ENCODE measurements around the gene FAM53C. TPM values are rescaled to one million over a fixed set of nuclear protein-coding genes. Genes with fewer than 3 reads are reported as not detected.

FAM53C gene
- total and polyA plus RNA-seq, 2 experiments from 2014 or later, result 26.7 to 26.8 TPM

- no peaks in the 10 kb centered on the region for H3K36me3 ChIP-seq (ENCODE audit: low read depth)
- H4K20me1 ChIP-seq (ENCODE audit: insufficient read depth), result no peaks in the 10 kb centered on the region
- peak overlapping the region; percentile 96 for H3K9ac ChIP-seq
- no peaks in the 10 kb centered on the region for H3K9me3 ChIP-seq (ENCODE audit: low read depth)
- peak overlapping the region; percentile 90 for H3K4me3 ChIP-seq
- 1% methylated on average over 10 to 11 of the region's 11 CpGs for WGBS, 2 experiments (ENCODE audit: low coverage in 1 of 2, low lambda C conversion rate in 2 of 2, missing lambda C conversion rate in 2 of 2)
- peak overlapping the region; percentile 96 for H3K4me2 ChIP-seq (ENCODE audit: unreplicated experiment)
- peaks cover 45% of the 10 kb centered on the region for H3K4me1 ChIP-seq (ENCODE audit: insufficient read depth)
- no peaks in the 10 kb centered on the region for H3K9me2 ChIP-seq (ENCODE audit: insufficient read depth)
- H2AFZ ChIP-seq, result peak overlapping the region; percentile 78
- H3K27ac ChIP-seq, result peak overlapping the region; percentile 77
- in situ Hi-C loops (cut with MboI), result no loop called here
- H3K27me3 ChIP-seq (replicated peaks; ENCODE audit: insufficient read depth), result no peaks in the 10 kb centered on the region
- peaks cover 66% of the 10 kb centered on the region for H3F3A ChIP-seq (ENCODE audit: insufficient read depth)
- DNase-seq, result peak; percentile 72
- peaks cover 56% of the 10 kb centered on the region for H3K79me2 ChIP-seq (ENCODE audit: insufficient read depth)
- no peak for TF ChIP-seq EZH2 (IDR thresholded peaks at IDR 0.05; ENCODE audit: insufficient read depth, poor library complexity, severe bottlenecking)
- no peak for TF ChIP-seq EZH2phosphoT487 (IDR thresholded peaks at IDR 0.05; ENCODE audit: insufficient read depth, low read depth)
Observed at GRCh38 chr5:138353560-138354080, 15.6 kb downstream of the FAM53C start.

- Histone ChIP-seq H3F3A (ENCODE audit: insufficient read depth) (peaks cover 59% of the 10 kb centered on the region), H3K9me3 (ENCODE audit: low read depth) (no peaks in the 10 kb centered on the region), H4K20me1 (ENCODE audit: insufficient read depth) (0 out of 2 replicates have a peak, but pooled peaks cover 3% of the 10 kb centered on the region), H2AFZ (no peak overlapping the region), H3K4me2 (ENCODE audit: unreplicated experiment) (peak overlapping the region; percentile 96), H3K9ac (peak overlapping the region; percentile 96), H3K79me2 (ENCODE audit: insufficient read depth) (peaks cover 63% of the 10 kb centered on the region), H3K4me1 (ENCODE audit: insufficient read depth) (peaks cover 44% of the 10 kb centered on the region), H3K9me2 (ENCODE audit: insufficient read depth) (no peaks in the 10 kb centered on the region), H3K4me3 (peak overlapping the region; percentile 90), H3K27me3 (replicated peaks; ENCODE audit: insufficient read depth) (no peaks in the 10 kb centered on the region), H3K27ac (peak overlapping the region; percentile 77), H3K36me3 (ENCODE audit: low read depth) (no peaks in the 10 kb centered on the region)
- DNase-seq, result no peak
- TF ChIP-seq EZH2 (IDR thresholded peaks at IDR 0.05; ENCODE audit: insufficient read depth, poor library complexity, severe bottlenecking) (no peak), EZH2phosphoT487 (IDR thresholded peaks at IDR 0.05; ENCODE audit: insufficient read depth, low read depth) (no peak)
- in situ Hi-C loops (cut with MboI), result no loop called here
- 0 to 5% methylated on average over 5 of the region's 5 CpGs for WGBS, 2 experiments (ENCODE audit: low coverage in 1 of 2, low lambda C conversion rate in 2 of 2, missing lambda C conversion rate in 2 of 2)
Observed at GRCh38 chr5:138354387-138354786, 16.3 kb downstream of the FAM53C start.

GRCh38 chr5:138354926-138355378 lies 16.9 kb downstream of the FAM53C start:
- peak overlapping the region; percentile 96 for H3K9ac ChIP-seq

GRCh38 chr5:138359621-138360020 lies 21.6 kb downstream of the FAM53C start:
- Histone ChIP-seq H3F3A (ENCODE audit: insufficient read depth) (peaks cover 17% of the 10 kb centered on the region), H3K36me3 (ENCODE audit: low read depth) (no peaks in the 10 kb centered on the region), H3K9ac (no peak overlapping the region), H3K4me3 (no peak overlapping the region), H2AFZ (no peak overlapping the region), H3K9me2 (ENCODE audit: insufficient read depth) (no peaks in the 10 kb centered on the region), H3K4me2 (ENCODE audit: unreplicated experiment) (no peak overlapping the region), H3K27me3 (replicated peaks; ENCODE audit: insufficient read depth) (no peaks in the 10 kb centered on the region), H3K4me1 (ENCODE audit: insufficient read depth) (peaks cover 13% of the 10 kb centered on the region), H3K79me2 (ENCODE audit: insufficient read depth) (peaks cover 100% of the 10 kb centered on the region), H3K9me3 (ENCODE audit: low read depth) (no peaks in the 10 kb centered on the region), H4K20me1 (ENCODE audit: insufficient read depth) (0 out of 2 replicates have a peak, but pooled peaks cover 3% of the 10 kb centered on the region), H3K27ac (no peak overlapping the region)
- 84 to 87% methylated on average over 3 of the region's 3 CpGs for WGBS, 2 experiments (ENCODE audit: low coverage in 1 of 2, low lambda C conversion rate in 2 of 2, missing lambda C conversion rate in 2 of 2)
- no peak for DNase-seq
- in situ Hi-C loops (cut with MboI), result no loop called here
- no peak for TF ChIP-seq EZH2phosphoT487 (IDR thresholded peaks at IDR 0.05; ENCODE audit: insufficient read depth, low read depth)
- no peak for TF ChIP-seq EZH2 (IDR thresholded peaks at IDR 0.05; ENCODE audit: insufficient read depth, poor library complexity, severe bottlenecking)

More at GRCh38 chr5:138354926-138355378, 16.9 kb downstream of the FAM53C start:
- no peak for TF ChIP-seq EZH2phosphoT487 (IDR thresholded peaks at IDR 0.05; ENCODE audit: insufficient read depth, low read depth)
- TF ChIP-seq EZH2 (IDR thresholded peaks at IDR 0.05; ENCODE audit: insufficient read depth, poor library complexity, severe bottlenecking), result no peak
- Histone ChIP-seq H3K36me3 (ENCODE audit: low read depth) (no peaks in the 10 kb centered on the region), H3F3A (ENCODE audit: insufficient read depth) (peaks cover 54% of the 10 kb centered on the region), H3K79me2 (ENCODE audit: insufficient read depth) (peaks cover 69% of the 10 kb centered on the region), H3K27me3 (replicated peaks; ENCODE audit: insufficient read depth) (no peaks in the 10 kb centered on the region), H3K27ac (peak overlapping the region; percentile 77), H3K9me2 (ENCODE audit: insufficient read depth) (no peaks in the 10 kb centered on the region), H4K20me1 (ENCODE audit: insufficient read depth) (0 out of 2 replicates have a peak, but pooled peaks cover 3% of the 10 kb centered on the region), H2AFZ (no peak overlapping the region), H3K4me3 (peak overlapping the region; percentile 90), H3K4me2 (ENCODE audit: unreplicated experiment) (peak overlapping the region; percentile 96), H3K4me1 (ENCODE audit: insufficient read depth) (peaks cover 39% of the 10 kb centered on the region), H3K9me3 (ENCODE audit: low read depth) (no peaks in the 10 kb centered on the region)
- 9% methylated on average over 6 of the region's 6 CpGs for WGBS, 2 experiments (ENCODE audit: low coverage in 1 of 2, low lambda C conversion rate in 2 of 2, missing lambda C conversion rate in 2 of 2)
- in situ Hi-C loops (cut with MboI), result no loop called here
- DNase-seq, result peak; percentile 89

Data from GM23248 (cell line).